K562 (cell line): ENCODE data around the gene TMEM144. TPM values are rescaled to one million over a fixed set of nuclear protein-coding genes. Genes with fewer than 3 reads are reported as not detected.

Experiments used
- ATAC-seq: fragments of 200-7000 bp; cut with Tn5 transposase; 3 replicates; pipeline ENCODE4 v1.9.1; 2020; ENCODE audit warnings: moderate library complexity
- BruUV-seq: library from RNA; stranded (reverse); fragments of 400-500 nt; replicated peaks from 2 replicates; lab custom pipeline; 2021; lab: Mats Ljungman, UMichigan
- CTCF ChIA-PET: fragments of 300-600 bp; formaldehyde crosslinking; extraction: SDS; loops from one replicate; lab custom pipeline; 2021; ENCODE audit warnings: low intra/inter-chr PET ratio; lab: Yijun Ruan, JAX
- POLR2A ChIA-PET: fragments of 300-600, 350-650 bp; sonication (Branson Sonifier 250); formaldehyde crosslinking; extraction: SDS; loops from one replicate; lab custom pipeline; 2021; ENCODE audit warnings: antibody characterized with exemption, inconsistent platforms; lab: Yijun Ruan, JAX
- DNase-seq, 4 experiments: peaks; one replicate each; pipeline versions ENCODE4 v3.0.0 to v3.0.0-alpha.2; 2011 to 2018; ENCODE audit warnings: low spot score in 3 of 4, mixed read lengths in 3 of 4; ENCODE audit errors: extremely low read depth in 1 of 4
- FAIRE-seq: peaks from 2 replicates; lab custom pipeline; 2011; peaks lifted over from hg19 to GRCh38; lab: Jason Lieb, UNC
- H2AFZ ChIP-seq: 2 replicates; pipeline ENCODE4 v1.6.0; 2011; ENCODE audit warnings: low read depth, low read length, control low read depth, inconsistent platforms
- H3K27ac ChIP-seq: fragments of 200-600 bp; 3 replicates; pipeline ENCODE4 v1.8.0; 2011; ENCODE audit warnings: low read depth, mild to moderate bottlenecking, control low read depth, inconsistent platforms, low read length, moderate library complexity, mixed read lengths; ENCODE audit errors: extremely low read depth
- H3K27me3 ChIP-seq, 2 experiments: fragments of 300-600 bp in 1 of 2; 2 replicates in 1 of 2; 3 replicates in 1 of 2; pipeline versions ENCODE4 v1.6.0 to v1.8.0; 2011; ENCODE audit warnings: inconsistent platforms in 2 of 2, low read length in 2 of 2, mild to moderate bottlenecking in 1 of 2, mixed read lengths in 1 of 2, moderate library complexity in 1 of 2; ENCODE audit not compliant: control insufficient read depth in 2 of 2, insufficient read depth in 2 of 2
- H3K36me3 ChIP-seq: fragments of 300-600 bp; 3 replicates; pipeline ENCODE4 v1.8.0; 2011; ENCODE audit warnings: mild to moderate bottlenecking, low read length, inconsistent platforms; ENCODE audit not compliant: control insufficient read depth, insufficient read depth
- H3K4me1 ChIP-seq, 2 experiments: fragments of 200-600 bp in 1 of 2; replicated peaks in 1 of 2; 2 replicates in 1 of 2; 3 replicates in 1 of 2; pipeline versions ENCODE4 v1.5.1 to v1.8.0; 2011; ENCODE audit warnings: inconsistent platforms in 2 of 2, low read length in 2 of 2, mild to moderate bottlenecking in 1 of 2, mixed read lengths in 1 of 2, moderate library complexity in 1 of 2; ENCODE audit not compliant: control insufficient read depth in 2 of 2, insufficient read depth in 2 of 2
- H3K4me2 ChIP-seq: 2 replicates; pipeline ENCODE4 v1.6.1; 2011; ENCODE audit warnings: low read length, control low read depth, inconsistent platforms, mixed read lengths; ENCODE audit not compliant: insufficient read depth
- H3K4me3 ChIP-seq: fragments of 200-600 bp; sonication (generic), shearing (Covaris generic); 2 replicates; pipeline ENCODE4 v1.5.1; 2016; ENCODE audit warnings: control low read depth, inconsistent platforms
- H3K79me2 ChIP-seq: fragments of 200-600 bp; 3 replicates; pipeline ENCODE4 v1.8.0; 2011; ENCODE audit warnings: low read length, inconsistent platforms; ENCODE audit not compliant: control insufficient read depth, insufficient read depth
- H3K9ac ChIP-seq, 2 experiments: 2 replicates each; pipeline versions ENCODE4 v1.6.0 to v1.6.1; 2011; ENCODE audit warnings: low read depth in 2 of 2, low read length in 2 of 2, control low read depth in 1 of 2, inconsistent platforms in 1 of 2, mild to moderate bottlenecking in 1 of 2, mixed read lengths in 1 of 2; ENCODE audit not compliant: insufficient read depth in 1 of 2
- H3K9me1 ChIP-seq: one replicate; pipeline ENCODE4 v1.6.0; 2011; ENCODE audit warnings: inconsistent platforms, mild to moderate bottlenecking, low read length, moderate library complexity; ENCODE audit not compliant: control insufficient read depth, insufficient read depth
- H3K9me3 ChIP-seq: replicated peaks from 2 replicates; pipeline ENCODE4 v1.5.1; 2011; ENCODE audit warnings: low read depth, low read length, inconsistent platforms; ENCODE audit not compliant: control insufficient read depth, insufficient read depth
- H4K20me1 ChIP-seq: replicated peaks from 2 replicates; pipeline ENCODE4 v1.6.1; 2011; ENCODE audit warnings: low read length, inconsistent platforms, mixed read lengths; ENCODE audit not compliant: control insufficient read depth, insufficient read depth
- CCAR2 ChIP-seq: fragments of 200-400 bp; formaldehyde crosslinking; IDR thresholded peaks from 2 replicates; pipeline ENCODE4 v1.6.1; 2017; ENCODE audit warnings: mild to moderate bottlenecking, low read depth, low read length
- ETV5 ChIP-seq: sonication (generic); formaldehyde crosslinking; IDR thresholded peaks from 2 replicates; pipeline ENCODE4 v1.4.0; 2020; ENCODE audit warnings: low read depth, mild to moderate bottlenecking, missing genetic modification reagents
- RHOXF2B ChIP-seq: fragments of 250-450 bp; sonication (Bioruptor Pico); conservative IDR thresholded peaks from 2 replicates; pipeline ENCODE4 v1.5.1; 2021
- SMAD2 ChIP-seq: fragments of 150-350 bp; IDR thresholded peaks from 2 replicates; pipeline ENCODE4 v1.6.1; 2014; ENCODE audit warnings: low read depth, mild to moderate bottlenecking, low read length
- in situ Hi-C: fragments of 300-500 bp; cut with MboI; formaldehyde crosslinking; loops from 4 replicates; pipeline ENCODE4 v1.15.0; 2018; ENCODE audit warnings: inconsistent platforms, mixed read lengths
- intact Hi-C: fragments of 100-400 bp; cut with micrococcal nuclease; formaldehyde crosslinking; loops from 2 replicates; pipeline ENCODE4 v1.14.2; 2022
- polyA plus RNA-seq, 8 experiments: library from polyadenylated mRNA; depleted of rRNA in 4 of 8; stranded (reverse) in 5 of 8; unstranded in 3 of 8; fragments of >200 nt; fragmentation: Nextera tagmentation in 2 of 8; fragmentation: Illumina TruSeq in 1 of 8; extraction: Ambion mirVana in 2 of 8; extraction: Trizol in 1 of 8; gene quantifications; 2 replicates each; pipeline versions ENCODE4 v1.2.1 to v1.2.3, GENCODE V29; 2011 to 2014; ENCODE audit warnings: inconsistent platforms in 1 of 8, missing spikeins in 1 of 8
- total RNA-seq, 7 experiments: library from RNA; depleted of rRNA in 6 of 7; stranded (reverse); fragments of >200 nt in 6 of 7; fragmentation: Illumina TruSeq in 2 of 7; extraction: Trizol in 2 of 7; gene quantifications; 2 replicates each; pipeline versions ENCODE4 v1.2.1 to v1.2.3, GENCODE V29; 2011 to 2021; ENCODE audit warnings: low replicate concordance in 1 of 7
- TF ChIP-seq, protein P1 (sequence below): fragments of 150-350 bp; IDR thresholded peaks from 2 replicates; pipeline ENCODE4 v1.6.1; 2014; ENCODE audit warnings: low read depth, mild to moderate bottlenecking, low read length, borderline replicate concordance
- TF ChIP-seq, protein P2 (sequence below): IDR thresholded peaks from 2 replicates; pipeline ENCODE4 v1.6.1; 2016; ENCODE audit warnings: missing genetic modification characterization, missing compliant biosample characterization

The TMEM144 gene
- total and polyA plus RNA-seq, 9 of the 15 experiments (the other 6 are each of a cell fraction or from before 2014, with no cell fraction given), result 4.0 to 12.0 (median 6.1) TPM

DNA sequence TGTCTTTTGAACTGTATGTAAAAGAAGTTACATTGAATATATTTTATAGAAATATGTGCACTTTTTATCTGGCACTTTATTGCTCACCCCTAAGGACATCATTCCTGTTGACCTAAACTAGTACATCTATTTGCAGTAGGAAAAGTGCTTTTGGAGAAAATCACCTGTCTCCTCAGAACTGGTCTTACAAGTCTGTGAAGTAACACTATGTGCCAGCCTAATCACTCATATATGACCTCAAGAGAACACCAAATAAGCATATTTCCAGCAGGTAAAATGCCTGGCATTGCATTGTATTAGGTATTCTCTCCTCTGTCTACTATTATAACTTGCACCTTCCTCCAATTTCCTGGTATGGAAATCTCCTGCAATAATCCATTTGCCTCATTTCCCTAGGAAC, 33.5 kb upstream of the TMEM144 start:
- in situ Hi-C loops, result no loop called here
- no TSS peak for BruUV-seq
- no peak for FAIRE-seq

More for the DNA sequence above, 33.5 kb upstream of the TMEM144 start:
- TF ChIP-seq, protein P1, sequence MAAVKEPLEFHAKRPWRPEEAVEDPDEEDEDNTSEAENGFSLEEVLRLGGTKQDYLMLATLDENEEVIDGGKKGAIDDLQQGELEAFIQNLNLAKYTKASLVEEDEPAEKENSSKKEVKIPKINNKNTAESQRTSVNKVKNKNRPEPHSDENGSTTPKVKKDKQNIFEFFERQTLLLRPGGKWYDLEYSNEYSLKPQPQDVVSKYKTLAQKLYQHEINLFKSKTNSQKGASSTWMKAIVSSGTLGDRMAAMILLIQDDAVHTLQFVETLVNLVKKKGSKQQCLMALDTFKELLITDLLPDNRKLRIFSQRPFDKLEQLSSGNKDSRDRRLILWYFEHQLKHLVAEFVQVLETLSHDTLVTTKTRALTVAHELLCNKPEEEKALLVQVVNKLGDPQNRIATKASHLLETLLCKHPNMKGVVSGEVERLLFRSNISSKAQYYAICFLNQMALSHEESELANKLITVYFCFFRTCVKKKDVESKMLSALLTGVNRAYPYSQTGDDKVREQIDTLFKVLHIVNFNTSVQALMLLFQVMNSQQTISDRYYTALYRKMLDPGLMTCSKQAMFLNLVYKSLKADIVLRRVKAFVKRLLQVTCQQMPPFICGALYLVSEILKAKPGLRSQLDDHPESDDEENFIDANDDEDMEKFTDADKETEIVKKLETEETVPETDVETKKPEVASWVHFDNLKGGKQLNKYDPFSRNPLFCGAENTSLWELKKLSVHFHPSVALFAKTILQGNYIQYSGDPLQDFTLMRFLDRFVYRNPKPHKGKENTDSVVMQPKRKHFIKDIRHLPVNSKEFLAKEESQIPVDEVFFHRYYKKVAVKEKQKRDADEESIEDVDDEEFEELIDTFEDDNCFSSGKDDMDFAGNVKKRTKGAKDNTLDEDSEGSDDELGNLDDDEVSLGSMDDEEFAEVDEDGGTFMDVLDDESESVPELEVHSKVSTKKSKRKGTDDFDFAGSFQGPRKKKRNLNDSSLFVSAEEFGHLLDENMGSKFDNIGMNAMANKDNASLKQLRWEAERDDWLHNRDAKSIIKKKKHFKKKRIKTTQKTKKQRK, result no peak
- no peak for TF ChIP-seq CCAR2
- TF ChIP-seq RHOXF2B (CRISPR knock-in tag), result no peak
- no peak for TF ChIP-seq ETV5 (CRISPR knock-in tag)
- TF ChIP-seq SMAD2, result no peak
- TF ChIP-seq, protein P2, sequence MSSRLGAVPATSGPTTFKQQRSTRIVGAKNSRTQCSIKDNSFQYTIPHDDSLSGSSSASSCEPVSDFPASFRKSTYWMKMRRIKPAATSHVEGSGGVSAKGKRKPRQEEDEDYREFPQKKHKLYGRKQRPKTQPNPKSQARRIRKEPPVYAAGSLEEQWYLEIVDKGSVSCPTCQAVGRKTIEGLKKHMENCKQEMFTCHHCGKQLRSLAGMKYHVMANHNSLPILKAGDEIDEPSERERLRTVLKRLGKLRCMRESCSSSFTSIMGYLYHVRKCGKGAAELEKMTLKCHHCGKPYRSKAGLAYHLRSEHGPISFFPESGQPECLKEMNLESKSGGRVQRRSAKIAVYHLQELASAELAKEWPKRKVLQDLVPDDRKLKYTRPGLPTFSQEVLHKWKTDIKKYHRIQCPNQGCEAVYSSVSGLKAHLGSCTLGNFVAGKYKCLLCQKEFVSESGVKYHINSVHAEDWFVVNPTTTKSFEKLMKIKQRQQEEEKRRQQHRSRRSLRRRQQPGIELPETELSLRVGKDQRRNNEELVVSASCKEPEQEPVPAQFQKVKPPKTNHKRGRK (tag), result no peak
- H3K36me3 ChIP-seq, result no peaks in the 10 kb centered on the region
- H4K20me1 ChIP-seq, result no peaks in the 10 kb centered on the region
- H3K9me1 ChIP-seq, result no peaks in the 10 kb centered on the region
- no peaks in the 10 kb centered on the region for H3K27me3 ChIP-seq
- ATAC-seq, result no peak
- no peak overlapping the region for H2AFZ ChIP-seq
- intact Hi-C loops, result no loop called here
- POLR2A ChIA-PET, result no interaction called here
- DNase-seq, result no peak
- no peak overlapping the region for H3K9ac ChIP-seq
- peaks cover 0 to 5% of the 10 kb centered on the region in 2 experiments; a peak in 2 of 5 replicates for H3K4me1 ChIP-seq
- no peaks in the 10 kb centered on the region for H3K9me3 ChIP-seq
- CTCF ChIA-PET, result no interaction called here
- H3K27ac ChIP-seq, result no peak overlapping the region
- no peaks in the 10 kb centered on the region for H3K79me2 ChIP-seq
- no peak overlapping the region for H3K4me3 ChIP-seq
- no peak overlapping the region for H3K4me2 ChIP-seq
